GM12878 (cell line): Measurements from ENCODE around the gene SCAMP5. TPM values are rescaled to one million over a fixed set of nuclear protein-coding genes. Genes with fewer than 3 reads are reported as not detected.

Experiments used
- ASH2L ChIP-seq: fragments of 300-600, 200-600 bp; sonication (generic); IDR thresholded peaks from 2 replicates; pipeline ENCODE4 v1.6.1; 2017; ENCODE audit warnings: low read depth, mild to moderate bottlenecking, borderline replicate concordance
- CBX3 ChIP-seq: fragments of 200-600 bp; sonication (generic); IDR thresholded peaks from 2 replicates; pipeline ENCODE4 v1.6.1; 2016; ENCODE audit warnings: low read depth, borderline replicate concordance
- CBX5 ChIP-seq: sonication (generic); IDR thresholded peaks from 2 replicates; pipeline ENCODE4 v1.6.1; 2016; ENCODE audit warnings: low read depth, moderate library complexity, mild to moderate bottlenecking, inconsistent platforms
- EED ChIP-seq: sonication (generic); IDR thresholded peaks from 2 replicates; pipeline ENCODE4 v1.6.1; 2016; ENCODE audit warnings: antibody characterized with exemption, low read depth
- IKZF1 ChIP-seq: fragments of 450-650 bp; conservative IDR thresholded peaks from 2 replicates; pipeline ENCODE4 v1.6.1; 2017; ENCODE audit warnings: antibody characterized with exemption, mild to moderate bottlenecking
- NBN ChIP-seq: fragments of 450-650 bp; IDR thresholded peaks from 2 replicates; pipeline ENCODE4 v1.6.1; 2016
- NR2C2 ChIP-seq: IDR thresholded peaks from 2 replicates; pipeline ENCODE4 v1.6.1; 2011; ENCODE audit warnings: borderline replicate concordance, low read depth; ENCODE audit not compliant: control insufficient read depth, insufficient read length
- RCOR1 ChIP-seq: conservative IDR thresholded peaks from 2 replicates; pipeline ENCODE4 v1.6.1; 2012; ENCODE audit warnings: low read depth, low read length, improper control_type of control experiment
- SMARCA5 ChIP-seq: fragments of 450-650 bp; IDR thresholded peaks from 2 replicates; pipeline ENCODE4 v1.6.1; 2017; ENCODE audit warnings: mild to moderate bottlenecking
- TAF1 ChIP-seq: IDR thresholded peaks from 2 replicates; pipeline ENCODE4 v1.6.1; 2011; ENCODE audit warnings: mild to moderate bottlenecking, low read depth, low read length, borderline replicate concordance
- TBL1XR1 ChIP-seq: IDR thresholded peaks from 2 replicates; pipeline ENCODE4 v1.6.1; 2012; ENCODE audit warnings: low read depth, low read length, improper control_type of control experiment
- TCF12 ChIP-seq: IDR thresholded peaks from 2 replicates; pipeline ENCODE4 v1.6.1; 2011; ENCODE audit warnings: low read depth, mild to moderate bottlenecking, low read length
- ZNF207 ChIP-seq: fragments of 450-650 bp; IDR thresholded peaks from 2 replicates; pipeline ENCODE4 v1.6.1; 2014; ENCODE audit warnings: antibody characterized with exemption, mild to moderate bottlenecking, borderline replicate concordance
- ZNF274 ChIP-seq: IDR thresholded peaks from one replicate; pipeline ENCODE4 v1.8.0; 2011; ENCODE audit not compliant: insufficient read length, insufficient read depth
- ZNF384 ChIP-seq: IDR thresholded peaks from 2 replicates; pipeline ENCODE4 v1.6.1; 2012; ENCODE audit warnings: low read depth, mild to moderate bottlenecking, low read length, improper control_type of control experiment, borderline replicate concordance
- ZSCAN29 ChIP-seq: fragments of 450-650 bp; IDR thresholded peaks from 2 replicates; pipeline ENCODE4 v1.6.1; 2017; ENCODE audit warnings: mild to moderate bottlenecking, moderate library complexity
- polyA plus RNA-seq, 11 experiments: library from polyadenylated mRNA; depleted of rRNA in 4 of 11; unstranded in 6 of 11; stranded (reverse) in 5 of 11; fragments of >200 nt; fragmentation: Nextera tagmentation in 4 of 11; fragmentation: Illumina TruSeq in 1 of 11; extraction: Ambion mirVana in 4 of 11; extraction: Trizol in 1 of 11; gene quantifications; 1 replicate in 1 of 11; 2 replicates in 10 of 11; pipeline versions ENCODE4 v1.2.1 to v1.2.3, GENCODE V29; 2011 to 2016; ENCODE audit warnings: inconsistent platforms in 2 of 11, missing spikeins in 2 of 11, low read depth in 1 of 11
- total RNA-seq, 4 experiments: library from RNA; depleted of rRNA in 3 of 4; stranded (reverse); fragments of >200 nt in 3 of 4; fragmentation: Illumina TruSeq in 1 of 4; extraction: Trizol in 1 of 4; gene quantifications; 2 replicates each; pipeline versions ENCODE4 v1.2.1 to v1.2.3, GENCODE V29; 2013 to 2021
- TF ChIP-seq, protein P1 (sequence below): fragments of 450-650 bp; IDR thresholded peaks from 2 replicates; pipeline ENCODE4 v1.6.1; 2018; ENCODE audit warnings: mild to moderate bottlenecking, low read depth, moderate library complexity; ENCODE audit not compliant: partially characterized antibody
- TF ChIP-seq, protein P2 (sequence below): IDR thresholded peaks from 2 replicates; pipeline ENCODE4 v1.6.1; 2011; ENCODE audit warnings: low read depth, low read length, improper control_type of control experiment, borderline replicate concordance
- TF ChIP-seq, protein P3 (sequence below): fragments of 450-650 bp; conservative IDR thresholded peaks from 2 replicates; pipeline ENCODE4 v1.6.1; 2017; ENCODE audit warnings: mild to moderate bottlenecking, moderate library complexity
- TF ChIP-seq, protein P4 (sequence below): IDR thresholded peaks from 2 replicates; pipeline ENCODE4 v1.6.1; 2012; ENCODE audit warnings: improper control_type of control experiment, low read depth, low read length; ENCODE audit not compliant: insufficient replicate concordance

The SCAMP5 gene
- total and polyA plus RNA-seq, 10 of the 15 experiments (the other 5 are each of a cell fraction or from before 2014, with no cell fraction given): 1.6 to 41.6 (median 16.9) TPM

GRCh38 chr15:75069301-75069925 lies 74.0 kb downstream of the SCAMP5 start (continued):
- TF ChIP-seq, protein P1, sequence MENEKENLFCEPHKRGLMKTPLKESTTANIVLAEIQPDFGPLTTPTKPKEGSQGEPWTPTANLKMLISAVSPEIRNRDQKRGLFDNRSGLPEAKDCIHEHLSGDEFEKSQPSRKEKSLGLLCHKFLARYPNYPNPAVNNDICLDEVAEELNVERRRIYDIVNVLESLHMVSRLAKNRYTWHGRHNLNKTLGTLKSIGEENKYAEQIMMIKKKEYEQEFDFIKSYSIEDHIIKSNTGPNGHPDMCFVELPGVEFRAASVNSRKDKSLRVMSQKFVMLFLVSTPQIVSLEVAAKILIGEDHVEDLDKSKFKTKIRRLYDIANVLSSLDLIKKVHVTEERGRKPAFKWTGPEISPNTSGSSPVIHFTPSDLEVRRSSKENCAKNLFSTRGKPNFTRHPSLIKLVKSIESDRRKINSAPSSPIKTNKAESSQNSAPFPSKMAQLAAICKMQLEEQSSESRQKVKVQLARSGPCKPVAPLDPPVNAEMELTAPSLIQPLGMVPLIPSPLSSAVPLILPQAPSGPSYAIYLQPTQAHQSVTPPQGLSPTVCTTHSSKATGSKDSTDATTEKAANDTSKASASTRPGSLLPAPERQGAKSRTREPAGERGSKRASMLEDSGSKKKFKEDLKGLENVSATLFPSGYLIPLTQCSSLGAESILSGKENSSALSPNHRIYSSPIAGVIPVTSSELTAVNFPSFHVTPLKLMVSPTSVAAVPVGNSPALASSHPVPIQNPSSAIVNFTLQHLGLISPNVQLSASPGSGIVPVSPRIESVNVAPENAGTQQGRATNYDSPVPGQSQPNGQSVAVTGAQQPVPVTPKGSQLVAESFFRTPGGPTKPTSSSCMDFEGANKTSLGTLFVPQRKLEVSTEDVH: no peak
- no peak for TF ChIP-seq ZNF274
- no peak for TF ChIP-seq RCOR1
- TF ChIP-seq IKZF1: peak; percentile 87
- TF ChIP-seq, protein P2, sequence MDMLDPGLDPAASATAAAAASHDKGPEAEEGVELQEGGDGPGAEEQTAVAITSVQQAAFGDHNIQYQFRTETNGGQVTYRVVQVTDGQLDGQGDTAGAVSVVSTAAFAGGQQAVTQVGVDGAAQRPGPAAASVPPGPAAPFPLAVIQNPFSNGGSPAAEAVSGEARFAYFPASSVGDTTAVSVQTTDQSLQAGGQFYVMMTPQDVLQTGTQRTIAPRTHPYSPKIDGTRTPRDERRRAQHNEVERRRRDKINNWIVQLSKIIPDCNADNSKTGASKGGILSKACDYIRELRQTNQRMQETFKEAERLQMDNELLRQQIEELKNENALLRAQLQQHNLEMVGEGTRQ: no peak
- peak; percentile 51; the same call in 1 of the 2 replicates for TF ChIP-seq TCF12
- no peak for TF ChIP-seq ZNF384
- TF ChIP-seq TAF1: peak; percentile 53; the same call in 1 of the 2 replicates
- TF ChIP-seq NBN: peak; percentile 90; the same call in 1 of the 2 replicates
- TF ChIP-seq SMARCA5: 0 out of 2 replicates have a peak, but pooled peaks have one; percentile 5
- TF ChIP-seq, protein P3, sequence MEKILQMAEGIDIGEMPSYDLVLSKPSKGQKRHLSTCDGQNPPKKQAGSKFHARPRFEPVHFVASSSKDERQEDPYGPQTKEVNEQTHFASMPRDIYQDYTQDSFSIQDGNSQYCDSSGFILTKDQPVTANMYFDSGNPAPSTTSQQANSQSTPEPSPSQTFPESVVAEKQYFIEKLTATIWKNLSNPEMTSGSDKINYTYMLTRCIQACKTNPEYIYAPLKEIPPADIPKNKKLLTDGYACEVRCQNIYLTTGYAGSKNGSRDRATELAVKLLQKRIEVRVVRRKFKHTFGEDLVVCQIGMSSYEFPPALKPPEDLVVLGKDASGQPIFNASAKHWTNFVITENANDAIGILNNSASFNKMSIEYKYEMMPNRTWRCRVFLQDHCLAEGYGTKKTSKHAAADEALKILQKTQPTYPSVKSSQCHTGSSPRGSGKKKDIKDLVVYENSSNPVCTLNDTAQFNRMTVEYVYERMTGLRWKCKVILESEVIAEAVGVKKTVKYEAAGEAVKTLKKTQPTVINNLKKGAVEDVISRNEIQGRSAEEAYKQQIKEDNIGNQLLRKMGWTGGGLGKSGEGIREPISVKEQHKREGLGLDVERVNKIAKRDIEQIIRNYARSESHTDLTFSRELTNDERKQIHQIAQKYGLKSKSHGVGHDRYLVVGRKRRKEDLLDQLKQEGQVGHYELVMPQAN: no peak
- TF ChIP-seq TBL1XR1: peak; percentile 88
- TF ChIP-seq ZSCAN29: no peak
- peak; percentile 87 for TF ChIP-seq EED
- no peak for TF ChIP-seq NR2C2
- no peak for TF ChIP-seq ZNF207
- TF ChIP-seq CBX3: no peak
- TF ChIP-seq ASH2L: no peak
- TF ChIP-seq, protein P4, sequence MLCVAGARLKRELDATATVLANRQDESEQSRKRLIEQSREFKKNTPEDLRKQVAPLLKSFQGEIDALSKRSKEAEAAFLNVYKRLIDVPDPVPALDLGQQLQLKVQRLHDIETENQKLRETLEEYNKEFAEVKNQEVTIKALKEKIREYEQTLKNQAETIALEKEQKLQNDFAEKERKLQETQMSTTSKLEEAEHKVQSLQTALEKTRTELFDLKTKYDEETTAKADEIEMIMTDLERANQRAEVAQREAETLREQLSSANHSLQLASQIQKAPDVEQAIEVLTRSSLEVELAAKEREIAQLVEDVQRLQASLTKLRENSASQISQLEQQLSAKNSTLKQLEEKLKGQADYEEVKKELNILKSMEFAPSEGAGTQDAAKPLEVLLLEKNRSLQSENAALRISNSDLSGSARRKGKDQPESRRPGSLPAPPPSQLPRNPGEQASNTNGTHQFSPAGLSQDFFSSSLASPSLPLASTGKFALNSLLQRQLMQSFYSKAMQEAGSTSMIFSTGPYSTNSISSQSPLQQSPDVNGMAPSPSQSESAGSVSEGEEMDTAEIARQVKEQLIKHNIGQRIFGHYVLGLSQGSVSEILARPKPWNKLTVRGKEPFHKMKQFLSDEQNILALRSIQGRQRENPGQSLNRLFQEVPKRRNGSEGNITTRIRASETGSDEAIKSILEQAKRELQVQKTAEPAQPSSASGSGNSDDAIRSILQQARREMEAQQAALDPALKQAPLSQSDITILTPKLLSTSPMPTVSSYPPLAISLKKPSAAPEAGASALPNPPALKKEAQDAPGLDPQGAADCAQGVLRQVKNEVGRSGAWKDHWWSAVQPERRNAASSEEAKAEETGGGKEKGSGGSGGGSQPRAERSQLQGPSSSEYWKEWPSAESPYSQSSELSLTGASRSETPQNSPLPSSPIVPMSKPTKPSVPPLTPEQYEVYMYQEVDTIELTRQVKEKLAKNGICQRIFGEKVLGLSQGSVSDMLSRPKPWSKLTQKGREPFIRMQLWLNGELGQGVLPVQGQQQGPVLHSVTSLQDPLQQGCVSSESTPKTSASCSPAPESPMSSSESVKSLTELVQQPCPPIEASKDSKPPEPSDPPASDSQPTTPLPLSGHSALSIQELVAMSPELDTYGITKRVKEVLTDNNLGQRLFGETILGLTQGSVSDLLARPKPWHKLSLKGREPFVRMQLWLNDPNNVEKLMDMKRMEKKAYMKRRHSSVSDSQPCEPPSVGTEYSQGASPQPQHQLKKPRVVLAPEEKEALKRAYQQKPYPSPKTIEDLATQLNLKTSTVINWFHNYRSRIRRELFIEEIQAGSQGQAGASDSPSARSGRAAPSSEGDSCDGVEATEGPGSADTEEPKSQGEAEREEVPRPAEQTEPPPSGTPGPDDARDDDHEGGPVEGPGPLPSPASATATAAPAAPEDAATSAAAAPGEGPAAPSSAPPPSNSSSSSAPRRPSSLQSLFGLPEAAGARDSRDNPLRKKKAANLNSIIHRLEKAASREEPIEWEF: no peak
- TF ChIP-seq CBX5: no peak
